ENCODE results near the gene HABP4. TPM values are rescaled to one million over a fixed set of nuclear protein-coding genes. Genes with fewer than 3 reads are reported as not detected.

Gene HABP4
- total RNA-seq, 2 donors from 2014 or later, result 13.4 to 17.5 TPM

DNA sequence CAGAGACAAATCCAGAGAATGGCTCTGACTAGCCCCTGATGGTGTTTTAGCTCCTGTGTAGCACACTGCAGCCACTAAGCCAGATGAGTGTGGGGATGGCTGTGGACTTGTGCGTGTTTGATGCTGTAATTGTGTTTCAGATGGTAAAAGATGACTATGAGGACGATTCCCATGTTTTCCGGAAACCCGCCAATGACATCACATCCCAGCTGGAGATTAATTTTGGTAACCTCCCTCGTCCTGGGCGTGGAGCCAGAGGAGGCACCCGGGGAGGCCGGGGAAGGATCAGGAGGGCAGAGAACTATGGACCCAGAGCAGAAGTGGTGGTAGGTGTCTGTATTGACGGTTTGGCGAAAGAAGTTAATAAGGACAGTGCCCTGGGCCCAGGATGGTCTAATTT, 38.0 kb downstream of the HABP4 start:
- DNase-seq (no peak), ATAC-seq (replicated peaks in 1 of 2) (no peak)
- Mint-ChIP-seq H3K27me3 (ENCODE audit: low read depth) (no peaks in the 10 kb centered on the region), H3K36me3 (ENCODE audit: insufficient read depth in 2 of 2) (peaks cover 4 to 16% of the 10 kb centered on the region in 2 donors), H3K27ac (no peak overlapping the region), H3K9me3 (no peaks in the 10 kb centered on the region), H3K4me3 (no peak overlapping the region), H3K4me1 (ENCODE audit: low read depth) (peaks cover 29% of the 10 kb centered on the region)

DNA sequence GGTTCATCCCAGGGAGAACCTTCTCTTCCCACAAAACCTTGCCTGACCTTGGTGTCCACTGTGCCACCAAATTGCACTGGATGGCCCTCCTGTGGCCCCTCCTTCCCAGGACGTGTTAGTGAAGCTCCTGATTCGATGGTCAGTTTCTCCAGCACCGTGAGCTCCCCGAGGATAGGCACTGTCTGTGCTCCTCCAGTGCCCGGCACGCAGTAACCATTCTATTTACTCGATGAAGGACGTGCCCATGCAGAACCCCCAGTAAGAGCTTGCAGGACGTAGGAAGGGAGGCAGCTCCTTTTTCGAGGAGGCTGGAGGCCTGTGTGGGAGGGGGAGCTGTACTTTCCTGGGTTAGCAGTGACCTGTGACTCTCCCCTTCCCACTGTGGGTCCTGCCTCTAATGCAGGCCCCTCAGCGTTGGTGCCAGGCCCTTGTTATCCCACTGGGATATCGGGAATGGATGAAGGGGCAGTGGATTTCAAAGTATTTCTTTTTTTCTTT, 39.6 kb downstream of the HABP4 start:
- peaks cover 2 to 14% of the 10 kb centered on the region in 2 donors for H3K36me3 Mint-ChIP-seq (ENCODE audit: insufficient read depth in 2 of 2)
- H3K9me3 Mint-ChIP-seq, result no peaks in the 10 kb centered on the region
- H3K27ac Mint-ChIP-seq, result no peak overlapping the region
- H3K4me1 Mint-ChIP-seq (ENCODE audit: low read depth), result peaks cover 16% of the 10 kb centered on the region
- no peak overlapping the region for H3K4me3 Mint-ChIP-seq
- ATAC-seq (replicated peaks in 1 of 2), result no peak
- no peak for DNase-seq
- no peaks in the 10 kb centered on the region for H3K27me3 Mint-ChIP-seq (ENCODE audit: low read depth)

GRCh38 chr9:96490534-96491078, 40.6 kb downstream of the HABP4 start:
- Mint-ChIP-seq H3K27me3 (ENCODE audit: low read depth) (no peaks in the 10 kb centered on the region), H3K9me3 (no peaks in the 10 kb centered on the region), H3K4me3 (no peak overlapping the region), H3K27ac (no peak overlapping the region), H3K4me1 (ENCODE audit: low read depth) (peaks cover 15% of the 10 kb centered on the region), H3K36me3 (ENCODE audit: insufficient read depth in 2 of 2) (peaks cover 2 to 11% of the 10 kb centered on the region in 2 donors)
- DNase-seq, result no peak
- ATAC-seq (replicated peaks in 1 of 2), result no peak

GRCh38 chr9:96491079-96491879, 41.3 kb downstream of the HABP4 start:
- peaks cover 15% of the 10 kb centered on the region for H3K4me1 Mint-ChIP-seq (ENCODE audit: low read depth)
- peak overlapping the region; percentile 71 for H3K27ac Mint-ChIP-seq
- H3K4me3 Mint-ChIP-seq, result peak overlapping the region; percentile 61 to 63
- H3K27me3 Mint-ChIP-seq (ENCODE audit: low read depth), result no peaks in the 10 kb centered on the region
- H3K9me3 Mint-ChIP-seq, result no peaks in the 10 kb centered on the region
- H3K36me3 Mint-ChIP-seq (ENCODE audit: insufficient read depth in 2 of 2), result peaks cover 2 to 8% of the 10 kb centered on the region in 2 donors
- peak; percentile 34 to 62 for DNase-seq
- peak; percentile 91 to 93 for ATAC-seq (replicated peaks in 1 of 2)

DNA sequence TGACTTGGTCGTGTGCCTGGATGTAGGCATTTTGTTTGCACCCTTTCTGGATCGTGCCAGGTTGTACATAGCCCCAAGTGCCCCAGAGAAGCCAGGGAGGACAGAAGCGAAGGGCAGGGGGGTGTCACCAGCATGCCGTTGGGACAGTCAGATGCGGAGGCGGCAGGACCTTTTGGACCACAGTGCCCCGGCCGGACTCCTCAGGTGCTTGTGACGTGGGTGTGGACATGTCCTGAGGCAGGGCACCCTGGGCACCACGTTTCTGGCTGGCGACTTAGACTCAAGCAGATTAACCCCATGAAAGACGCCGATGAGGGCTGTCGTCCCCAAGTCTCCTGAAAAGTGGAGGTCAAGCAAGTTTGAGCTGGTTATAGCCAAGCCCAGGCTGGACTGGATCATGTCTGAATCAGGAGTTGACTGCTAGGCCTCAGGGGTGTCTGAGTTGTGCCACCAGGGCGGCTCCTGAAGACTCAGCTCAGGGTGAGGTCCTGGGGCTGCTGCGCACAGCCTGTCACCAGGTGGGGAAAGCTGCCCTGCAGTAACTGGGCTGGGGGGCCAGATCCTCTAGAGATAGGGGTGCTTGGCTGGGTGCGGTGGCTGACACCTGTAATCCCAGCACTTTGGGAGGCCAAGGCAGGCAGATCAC, 42.0 kb downstream of the HABP4 start:
- peak overlapping the region; percentile 71 for H3K27ac Mint-ChIP-seq
- H3K9me3 Mint-ChIP-seq, result no peaks in the 10 kb centered on the region
- H3K27me3 Mint-ChIP-seq (ENCODE audit: low read depth), result no peaks in the 10 kb centered on the region
- DNase-seq, result no peak
- H3K36me3 Mint-ChIP-seq (ENCODE audit: insufficient read depth in 2 of 2), result peaks cover 2 to 8% of the 10 kb centered on the region in 2 donors
- no peak for ATAC-seq (replicated peaks in 1 of 2)
- peak overlapping the region; percentile 61 to 63 for H3K4me3 Mint-ChIP-seq
- H3K4me1 Mint-ChIP-seq (ENCODE audit: low read depth), result peaks cover 15% of the 10 kb centered on the region

DNA sequence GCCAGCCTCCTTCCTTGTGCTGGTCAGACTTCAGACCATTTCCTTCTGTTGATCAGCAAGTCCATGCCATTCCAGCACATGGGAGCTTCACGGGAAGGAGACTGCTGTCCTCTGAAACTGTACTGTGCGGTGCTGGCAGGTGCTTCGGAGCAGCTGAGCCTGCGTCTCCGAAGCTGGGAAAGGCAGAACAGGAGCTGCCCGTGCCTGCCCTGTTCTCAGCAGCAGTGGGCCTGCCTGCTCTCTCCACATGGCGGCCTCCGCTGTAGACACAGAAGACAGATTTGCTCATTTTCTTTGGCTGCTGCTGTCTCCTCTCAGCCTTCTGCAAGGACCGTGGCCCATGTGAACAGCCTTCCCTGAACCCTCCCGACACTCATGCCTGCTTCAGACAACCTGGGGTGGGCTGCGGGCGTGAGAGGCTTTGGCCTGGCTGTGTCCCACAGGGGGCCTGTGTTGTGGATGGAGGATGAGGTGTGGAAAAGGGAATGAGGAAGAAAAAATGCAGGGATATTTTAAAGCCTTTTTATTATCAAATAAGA, 43.1 kb downstream of the HABP4 start:
- H3K4me3 Mint-ChIP-seq, result no peak overlapping the region
- DNase-seq (no peak), ATAC-seq (replicated peaks in 1 of 2) (no peak)
- no peak overlapping the region for H3K27ac Mint-ChIP-seq
- peaks cover 2 to 8% of the 10 kb centered on the region in 2 donors for H3K36me3 Mint-ChIP-seq (ENCODE audit: insufficient read depth in 2 of 2)
- peaks cover 15% of the 10 kb centered on the region for H3K4me1 Mint-ChIP-seq (ENCODE audit: low read depth)
- no peaks in the 10 kb centered on the region for H3K9me3 Mint-ChIP-seq
- H3K27me3 Mint-ChIP-seq (ENCODE audit: low read depth), result no peaks in the 10 kb centered on the region

DNA sequence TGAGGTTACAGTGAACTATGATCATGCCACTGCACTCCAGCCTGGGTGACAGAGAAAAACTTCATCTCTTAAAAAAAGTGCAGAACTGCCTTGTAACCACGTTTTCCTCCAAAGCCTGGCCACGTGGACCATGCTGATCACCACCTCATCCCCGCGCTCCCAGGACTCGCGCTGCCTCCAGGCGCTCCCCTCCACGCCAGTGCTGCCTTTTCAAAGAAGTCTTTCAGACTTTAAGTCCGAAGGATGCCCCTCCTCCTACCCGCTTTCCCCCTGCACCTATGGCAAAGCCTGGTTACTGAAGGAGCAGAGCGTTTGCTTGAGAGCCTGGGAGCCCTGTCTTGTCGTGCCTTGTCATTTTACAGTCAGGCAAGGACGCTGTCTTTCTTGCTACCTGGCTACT, 43.8 kb downstream of the HABP4 start:
- Mint-ChIP-seq H3K27me3 (ENCODE audit: low read depth) (no peaks in the 10 kb centered on the region), H3K4me1 (ENCODE audit: low read depth) (peaks cover 15% of the 10 kb centered on the region), H3K36me3 (ENCODE audit: insufficient read depth in 2 of 2) (peaks cover 2 to 8% of the 10 kb centered on the region in 2 donors), H3K4me3 (no peak overlapping the region), H3K27ac (no peak overlapping the region), H3K9me3 (no peaks in the 10 kb centered on the region)
- ATAC-seq (replicated peaks in 1 of 2), result no peak
- DNase-seq, result no peak

- H3K36me3 Mint-ChIP-seq (ENCODE audit: insufficient read depth in 2 of 2), result peaks cover 2 to 8% of the 10 kb centered on the region in 2 donors
- no peak for ATAC-seq (replicated peaks in 1 of 2)
- no peak overlapping the region for H3K27ac Mint-ChIP-seq
Measured at GRCh38 chr9:96494215-96494800, 44.3 kb downstream of the HABP4 start.

GRCh38 chr9:96495341-96495740, 45.4 kb downstream of the HABP4 start:
- H3K27ac Mint-ChIP-seq, result peak overlapping the region; percentile 29
- ATAC-seq (replicated peaks in 1 of 2) (no peak), DNase-seq (no peak)
- H3K27me3 Mint-ChIP-seq (ENCODE audit: low read depth), result no peaks in the 10 kb centered on the region
- no peak overlapping the region for H3K4me3 Mint-ChIP-seq
- H3K36me3 Mint-ChIP-seq (ENCODE audit: insufficient read depth in 2 of 2), result peaks cover 2 to 4% of the 10 kb centered on the region in 2 donors
- H3K9me3 Mint-ChIP-seq, result no peaks in the 10 kb centered on the region
- peaks cover 15% of the 10 kb centered on the region for H3K4me1 Mint-ChIP-seq (ENCODE audit: low read depth)

More at GRCh38 chr9:96494215-96494800, 44.3 kb downstream of the HABP4 start:
- Mint-ChIP-seq H3K4me3 (no peak overlapping the region), H3K9me3 (no peaks in the 10 kb centered on the region), H3K4me1 (ENCODE audit: low read depth) (peaks cover 15% of the 10 kb centered on the region), H3K27me3 (ENCODE audit: low read depth) (no peaks in the 10 kb centered on the region)
- no peak for DNase-seq

DNA sequence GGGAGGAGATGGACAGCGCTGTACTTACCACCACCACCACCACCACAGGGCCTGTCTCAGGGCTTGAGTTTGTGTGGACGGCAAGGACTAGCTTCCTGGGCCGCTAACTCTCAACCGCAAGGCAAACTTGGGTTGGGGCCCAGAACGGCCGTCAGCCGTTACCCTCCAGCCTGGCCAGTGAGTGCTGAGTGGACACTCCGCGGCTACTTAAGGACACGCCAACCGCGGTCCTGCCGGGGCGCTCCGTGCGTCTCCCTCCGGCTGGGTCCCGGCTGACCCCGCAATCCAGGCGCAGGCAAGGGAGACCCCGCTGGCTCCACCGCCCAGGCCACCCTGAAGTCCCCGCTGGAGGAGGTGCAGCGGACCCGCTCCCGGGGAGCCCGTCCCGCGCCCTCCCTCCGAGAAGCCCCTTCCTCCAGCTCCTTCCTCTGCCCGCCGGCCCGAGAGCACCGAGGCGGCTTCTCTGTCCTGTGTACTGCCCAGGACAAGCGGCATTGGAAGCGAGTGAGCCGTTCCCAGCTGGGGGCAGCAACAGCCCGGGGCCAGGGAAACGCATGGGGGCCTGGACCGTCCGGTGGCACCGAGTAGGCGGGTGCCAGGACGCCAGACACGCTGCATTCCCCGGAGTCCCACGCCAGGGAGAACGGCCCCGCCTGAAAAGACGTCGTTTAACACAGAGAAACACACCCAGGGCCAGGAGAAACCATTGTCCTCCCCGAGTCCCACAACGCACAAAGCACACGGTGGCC, 46.6 kb downstream of the HABP4 start:
- no peak for ATAC-seq (replicated peaks in 1 of 2)
- no peaks in the 10 kb centered on the region for H3K9me3 Mint-ChIP-seq
- H3K27me3 Mint-ChIP-seq (ENCODE audit: low read depth), result no peaks in the 10 kb centered on the region
- H3K27ac Mint-ChIP-seq, result no peak overlapping the region
- no peak overlapping the region for H3K4me3 Mint-ChIP-seq
- peaks cover 9% of the 10 kb centered on the region for H3K4me1 Mint-ChIP-seq (ENCODE audit: low read depth)
- H3K36me3 Mint-ChIP-seq (ENCODE audit: insufficient read depth in 2 of 2), result peaks cover 2 to 4% of the 10 kb centered on the region in 2 donors
- no peak for DNase-seq

- no peak for DNase-seq
- Mint-ChIP-seq H3K9me3 (no peaks in the 10 kb centered on the region), H3K27me3 (ENCODE audit: low read depth) (no peaks in the 10 kb centered on the region), H3K36me3 (ENCODE audit: insufficient read depth in 2 of 2) (peaks cover 0 to 2% of the 10 kb centered on the region in 2 donors), H3K27ac (no peak overlapping the region), H3K4me3 (no peak overlapping the region), H3K4me1 (ENCODE audit: low read depth) (peaks cover 4% of the 10 kb centered on the region)
- ATAC-seq (replicated peaks in 1 of 2), result no peak
Measured at GRCh38 chr9:96497117-96497399, 47.1 kb downstream of the HABP4 start.

DNA sequence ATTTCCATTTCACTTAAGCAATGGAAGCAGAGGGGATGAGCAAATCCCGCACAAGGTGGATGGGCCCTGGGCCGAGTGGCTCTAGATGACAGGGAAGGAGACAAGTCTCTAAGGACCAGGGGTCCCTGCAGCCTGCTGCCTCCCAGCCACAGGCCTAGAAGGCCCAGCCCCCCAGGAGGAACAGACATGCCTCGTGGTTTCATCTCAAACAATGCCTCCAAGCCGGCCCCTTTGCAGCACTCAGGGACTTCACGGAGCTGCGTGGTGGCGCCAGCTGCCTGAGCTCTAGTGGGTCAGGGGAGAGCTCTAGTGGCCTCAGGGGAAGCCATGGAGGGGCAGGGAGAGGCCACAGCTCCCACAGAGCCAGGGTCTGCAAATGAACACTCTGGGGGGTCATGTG, 48.8 kb downstream of the HABP4 start:
- no peak overlapping the region for H3K4me3 Mint-ChIP-seq
- H3K27ac Mint-ChIP-seq, result no peak overlapping the region
- no peaks in the 10 kb centered on the region for H3K9me3 Mint-ChIP-seq
- H3K4me1 Mint-ChIP-seq (ENCODE audit: low read depth), result peaks cover 4% of the 10 kb centered on the region
- ATAC-seq (replicated peaks in 1 of 2) (no peak), DNase-seq (no peak)
- no peaks in the 10 kb centered on the region for H3K27me3 Mint-ChIP-seq (ENCODE audit: low read depth)
- H3K36me3 Mint-ChIP-seq (ENCODE audit: insufficient read depth in 2 of 2), result peaks cover 0 to 2% of the 10 kb centered on the region in 2 donors
